B cell (primary cell): ENCODE measurements around the gene DGCR8. TPM values are rescaled to one million over a fixed set of nuclear protein-coding genes. Genes with fewer than 3 reads are reported as not detected.

Experiments
- ATAC-seq: fragments of 200-7000 bp; cut with Tn5 transposase; one replicate; pipeline ENCODE4 v1.10.0; 2021; ENCODE audit warnings: low read depth, mild to moderate bottlenecking, moderate number of reproducible peaks, moderate library complexity
- CTCF ChIA-PET: fragments of 350-600 bp; sonication (Branson Sonifier 250); formaldehyde crosslinking; loops from one replicate; lab custom pipeline; 2021; ENCODE audit warnings: antibody characterized with exemption, inconsistent platforms; lab: Charles Lee
- POLR2A ChIA-PET: fragments of 350-600 bp; sonication (Branson Sonifier 250); formaldehyde crosslinking; loops from one replicate; lab custom pipeline; 2021; ENCODE audit warnings: antibody characterized with exemption; lab: Charles Lee
- DNase-seq: peaks from one replicate; pipeline ENCODE4 v3.0.0; 2013
- H2AFZ ChIP-seq: 2 replicates; pipeline ENCODE4 v1.6.1; 2012; ENCODE audit warnings: mild to moderate bottlenecking, low read depth, low read length; ENCODE audit not compliant: insufficient read depth, poor library complexity, severe bottlenecking
- H3K27ac ChIP-seq, 2 donors: 1 replicate in 1 of 2; 2 replicates in 1 of 2; pipeline ENCODE4 v1.5.1; 2012 to 2013; ENCODE audit warnings: low read length in 2 of 2, mild to moderate bottlenecking in 2 of 2, moderate library complexity in 1 of 2
- H3K27me3 ChIP-seq, 4 experiments: fragments of 200-600 bp in 1 of 4; sonication (generic) in 1 of 4; replicated peaks in 1 of 4; 1 replicate in 2 of 4; 2 replicates in 2 of 4; pipeline versions ENCODE4 v1.6.1 to v1.7.0; 2013 to 2016; ENCODE audit warnings: low read length in 3 of 4, mild to moderate bottlenecking in 2 of 4, mixed read lengths in 1 of 4, moderate library complexity in 1 of 4; ENCODE audit not compliant: insufficient read depth in 4 of 4, control insufficient read depth in 3 of 4; ENCODE audit errors: control extremely low read depth in 1 of 4
- H3K36me3 ChIP-seq, 2 experiments: replicated peaks in 1 of 2; 1 replicate in 1 of 2; 2 replicates in 1 of 2; pipeline versions ENCODE4 v1.6.1 to v1.7.1; 2013; ENCODE audit warnings: low read length in 1 of 2; ENCODE audit not compliant: insufficient read depth in 2 of 2, control insufficient read depth in 1 of 2; ENCODE audit errors: control extremely low read depth in 1 of 2, extremely low read depth in 1 of 2
- H3K4me1 ChIP-seq, 2 donors: fragments of 200-600 bp in 1 of 2; sonication (generic) in 1 of 2; 1 replicate in 1 of 2; 2 replicates in 1 of 2; pipeline versions ENCODE4 v1.5.1 to v1.6.1; 2013 to 2017; ENCODE audit warnings: low read length in 2 of 2; ENCODE audit not compliant: control insufficient read depth in 2 of 2, insufficient read depth in 2 of 2
- H3K4me2 ChIP-seq: replicated peaks from 2 replicates; pipeline ENCODE3; 2012; ENCODE audit warnings: mild to moderate bottlenecking, low read depth, low read length; ENCODE audit not compliant: poor library complexity, severe bottlenecking
- H3K4me3 ChIP-seq, 5 experiments: fragments of 200-600 bp in 1 of 5; sonication (generic) in 1 of 5; 1 replicate in 3 of 5; 2 replicates in 2 of 5; pipeline versions ENCODE4 v1.5.1 to v1.7.0; 2011 to 2016; ENCODE audit warnings: low read length in 4 of 5, mild to moderate bottlenecking in 4 of 5, low read depth in 2 of 5, control low read depth in 1 of 5, moderate library complexity in 1 of 5; ENCODE audit not compliant: insufficient read depth in 1 of 5; ENCODE audit errors: control extremely low read depth in 1 of 5, extremely low read depth in 1 of 5
- H3K79me2 ChIP-seq: fragments of 200-600 bp; sonication (generic); one replicate; pipeline ENCODE4 v1.6.0; 2016; ENCODE audit warnings: low read length; ENCODE audit not compliant: control insufficient read depth, insufficient read depth
- H3K9ac ChIP-seq: fragments of 200-600 bp; sonication (generic); 2 replicates; pipeline ENCODE4 v1.6.1; 2017; ENCODE audit warnings: mild to moderate bottlenecking, low read length, moderate library complexity
- H3K9me3 ChIP-seq, 3 donors: one replicate each; pipeline versions ENCODE4 v1.6.1 to v1.7.1; 2013; ENCODE audit warnings: low read length in 2 of 3; ENCODE audit not compliant: control insufficient read depth in 2 of 3, insufficient read depth in 1 of 3; ENCODE audit errors: control extremely low read depth in 1 of 3
- H4K20me1 ChIP-seq: 2 replicates; pipeline ENCODE4 v1.6.0; 2012; ENCODE audit warnings: mild to moderate bottlenecking, low read length; ENCODE audit not compliant: insufficient read depth, control insufficient read depth, poor library complexity, severe bottlenecking
- H3K27ac Mint-ChIP-seq: one replicate; pipeline ENCODE4 v1.8.0; 2021; ENCODE audit warnings: mixed read lengths
- H3K27me3 Mint-ChIP-seq: one replicate; pipeline ENCODE4 v1.8.0; 2021; ENCODE audit warnings: mixed read lengths
- H3K4me1 Mint-ChIP-seq: one replicate; pipeline ENCODE4 v1.8.0; 2021; ENCODE audit warnings: mixed read lengths
- H3K4me3 Mint-ChIP-seq: one replicate; pipeline ENCODE4 v1.8.0; 2021; ENCODE audit warnings: mixed read lengths
- H3K9me3 Mint-ChIP-seq: one replicate; pipeline ENCODE4 v1.8.0; 2022; ENCODE audit warnings: mixed read lengths; ENCODE audit not compliant: insufficient read depth
- CTCF ChIP-seq: fragments of 200-600 bp; IDR thresholded peaks from one replicate; pipeline ENCODE4 v1.8.0; 2022; ENCODE audit warnings: antibody characterized with exemption, mild to moderate bottlenecking
- EZH2 ChIP-seq: IDR thresholded peaks from 2 replicates; pipeline ENCODE4 v1.6.1; 2012; ENCODE audit warnings: borderline replicate concordance, low read depth, mild to moderate bottlenecking, moderate library complexity, low read length; ENCODE audit not compliant: insufficient read depth, poor library complexity, severe bottlenecking
- WGBS: methylation state at CpG from one replicate; pipeline ENCODE4 v1.1.5; 2013; ENCODE audit warnings: missing lambda C conversion rate; ENCODE audit not compliant: insufficient coverage; 5-methylcytosine and 5-hydroxymethylcytosine counted together
- intact Hi-C: fragments of 100-400 bp; cut with micrococcal nuclease; formaldehyde crosslinking; loops from one replicate; pipeline ENCODE4 v1.10.0; 2022
- polyA plus RNA-seq: library from polyadenylated mRNA; depleted of rRNA; stranded (reverse); fragments of >200 nt; gene quantifications from 2 replicates; pipeline ENCODE4 v1.2.3, GENCODE V29; 2012
- total RNA-seq, 2 donors: library from RNA; stranded (reverse); fragments of 120-200 nt in 1 of 2; gene quantifications; 1 replicate in 1 of 2; 2 replicates in 1 of 2; pipeline versions ENCODE4 v1.2.3 to v1.2.4, GENCODE V29; 2013 to 2022

The DGCR8 gene
- total and polyA plus RNA-seq, 2 donors (not counting 1 experiment from before 2014, with no cell fraction given): 19.6 to 43.2 TPM

- Histone ChIP-seq H3K4me3 (no peak overlapping the region), H3K36me3 (peaks cover 0 to 63% of the 10 kb centered on the region in 2 experiments), H3K4me2 (no peak overlapping the region), H3K4me1 (no peaks in the 10 kb centered on the region), H2AFZ (no peak overlapping the region), H3K27me3 (no peaks in the 10 kb centered on the region), H3K9ac (no peak overlapping the region), H4K20me1 (peaks cover 14% of the 10 kb centered on the region), H3K9me3 (peaks cover 0 to 2% (median 0%) of the 10 kb centered on the region in 3 donors), H3K79me2 (peaks cover 3% of the 10 kb centered on the region), H3K27ac (no peak overlapping the region)
- DNase-seq (no peak), ATAC-seq (no peak)
- no peak overlapping the region for H3K4me3 Mint-ChIP-seq
- intact Hi-C loops: no loop called here
- CTCF ChIA-PET: no interaction called here
- WGBS: 40% methylated on average over 13 of the region's 14 CpGs
- H3K4me1 Mint-ChIP-seq: no peaks in the 10 kb centered on the region
- H3K27me3 Mint-ChIP-seq: no peaks in the 10 kb centered on the region
- TF ChIP-seq CTCF (no peak), EZH2 (no peak)
- H3K27ac Mint-ChIP-seq: no peak overlapping the region
- POLR2A ChIA-PET: no interaction called here
- no peaks in the 10 kb centered on the region for H3K9me3 Mint-ChIP-seq
Measured at GRCh38 chr22:20053407-20054033, 26.5 kb upstream of the DGCR8 start.

GRCh38 chr22:20054034-20054427, 26.0 kb upstream of the DGCR8 start:
- 97% methylated on average over 11 of the region's 12 CpGs for WGBS
- TF ChIP-seq CTCF: no peak
- no peak for TF ChIP-seq EZH2
- Mint-ChIP-seq H3K27me3 (no peaks in the 10 kb centered on the region), H3K4me3 (no peak overlapping the region), H3K27ac (no peak overlapping the region), H3K9me3 (no peaks in the 10 kb centered on the region), H3K4me1 (no peaks in the 10 kb centered on the region)
- H4K20me1 ChIP-seq: peaks cover 14% of the 10 kb centered on the region
- H3K36me3 ChIP-seq: peaks cover 0 to 61% of the 10 kb centered on the region in 2 experiments
- ChIA-PET CTCF (no interaction called here), POLR2A (no interaction called here)
- peaks cover 3% of the 10 kb centered on the region for H3K79me2 ChIP-seq
- no peaks in the 10 kb centered on the region for H3K9me3 ChIP-seq
- ATAC-seq: no peak
- no peak overlapping the region for H3K27ac ChIP-seq
- no peak overlapping the region for H2AFZ ChIP-seq
- no peaks in the 10 kb centered on the region for H3K4me1 ChIP-seq
- no peak for DNase-seq
- H3K4me2 ChIP-seq: no peak overlapping the region
- no peak overlapping the region for H3K9ac ChIP-seq
- intact Hi-C loops: no loop called here
- no peaks in the 10 kb centered on the region for H3K27me3 ChIP-seq
- no peak overlapping the region for H3K4me3 ChIP-seq
